Karpas-422 (cell line): ENCODE measurements around the gene OR5AC2. TPM values are rescaled to one million over a fixed set of nuclear protein-coding genes. Genes with fewer than 3 reads are reported as not detected.

Source experiments
- DNase-seq: peaks from one replicate; pipeline ENCODE4 v3.0.0-alpha.2; 2015
- H2AFZ ChIP-seq: fragments of 200-600 bp; sonication (generic); 2 replicates; pipeline ENCODE4 v1.6.1; 2014; ENCODE audit warnings: antibody characterized with exemption, low read length, mixed read lengths
- H3K27ac ChIP-seq: fragments of 200-600 bp; sonication (generic); 2 replicates; pipeline ENCODE4 v1.5.1; 2014; ENCODE audit warnings: mild to moderate bottlenecking, low read length, moderate library complexity
- H3K27me3 ChIP-seq: fragments of 200-600 bp; sonication (generic); 2 replicates; pipeline ENCODE4 v1.6.1; 2014; ENCODE audit warnings: low read length, mixed read lengths
- H3K36me3 ChIP-seq: fragments of 200-600 bp; sonication (generic); 2 replicates; pipeline ENCODE4 v1.6.1; 2014; ENCODE audit warnings: low read length, mixed read lengths; ENCODE audit not compliant: insufficient read depth
- H3K4me1 ChIP-seq: fragments of 200-600 bp; sonication (generic); 2 replicates; pipeline ENCODE4 v1.6.1; 2014; ENCODE audit warnings: mild to moderate bottlenecking, low read length, mixed read lengths
- H3K4me2 ChIP-seq: fragments of 200-600 bp; sonication (generic); 2 replicates; pipeline ENCODE4 v1.6.1; 2014; ENCODE audit warnings: low read length, low read depth, mild to moderate bottlenecking; ENCODE audit not compliant: poor library complexity, severe bottlenecking
- H3K4me3 ChIP-seq: fragments of 200-600 bp; sonication (generic); 2 replicates; pipeline ENCODE4 v1.5.1; 2014; ENCODE audit warnings: mild to moderate bottlenecking, antibody characterized with exemption, low read length, mixed read lengths
- H3K79me2 ChIP-seq: fragments of 200-600 bp; sonication (generic); 2 replicates; pipeline ENCODE4 v1.6.1; 2014; ENCODE audit warnings: mild to moderate bottlenecking, low read length, mixed read lengths
- H3K9ac ChIP-seq: fragments of 200-600 bp; sonication (generic); 2 replicates; pipeline ENCODE4 v1.6.0; 2014; ENCODE audit warnings: low read length
- H3K9me2 ChIP-seq: fragments of 200-600 bp; sonication (generic), shearing (Covaris generic); replicated peaks from 2 replicates; pipeline ENCODE4 v1.6.0; 2014; ENCODE audit warnings: mild to moderate bottlenecking, low read length, moderate library complexity; ENCODE audit not compliant: insufficient read depth
- H3K9me3 ChIP-seq: fragments of 300-700, 200-600 bp; sonication (generic); 2 replicates; pipeline ENCODE4 v1.6.1; 2014; ENCODE audit warnings: low read length, mixed read lengths
- H4K20me1 ChIP-seq: fragments of 200-600 bp; sonication (generic); 2 replicates; pipeline ENCODE4 v1.6.1; 2014; ENCODE audit warnings: mild to moderate bottlenecking, antibody characterized with exemption, low read length, low read depth; ENCODE audit not compliant: insufficient read depth
- total RNA-seq: library from RNA; depleted of rRNA; stranded (reverse); fragments of >200 nt; shearing (Covaris generic); gene quantifications from 2 replicates; pipeline ENCODE4 v1.2.3, GENCODE V29; 2014; ENCODE audit warnings: low replicate concordance; rRNA removed

OR5AC2 gene, protein sequence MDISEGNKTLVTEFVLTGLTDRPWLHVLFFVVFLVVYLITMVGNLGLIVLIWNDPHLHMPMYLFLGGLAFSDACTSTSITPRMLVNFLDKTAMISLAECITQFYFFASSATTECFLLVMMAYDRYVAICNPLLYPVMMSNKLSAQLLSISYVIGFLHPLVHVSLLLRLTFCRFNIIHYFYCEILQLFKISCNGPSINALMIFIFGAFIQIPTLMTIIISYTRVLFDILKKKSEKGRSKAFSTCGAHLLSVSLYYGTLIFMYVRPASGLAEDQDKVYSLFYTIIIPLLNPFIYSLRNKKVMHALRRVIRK
- total RNA-seq: not detected in 2 replicates

DNA sequence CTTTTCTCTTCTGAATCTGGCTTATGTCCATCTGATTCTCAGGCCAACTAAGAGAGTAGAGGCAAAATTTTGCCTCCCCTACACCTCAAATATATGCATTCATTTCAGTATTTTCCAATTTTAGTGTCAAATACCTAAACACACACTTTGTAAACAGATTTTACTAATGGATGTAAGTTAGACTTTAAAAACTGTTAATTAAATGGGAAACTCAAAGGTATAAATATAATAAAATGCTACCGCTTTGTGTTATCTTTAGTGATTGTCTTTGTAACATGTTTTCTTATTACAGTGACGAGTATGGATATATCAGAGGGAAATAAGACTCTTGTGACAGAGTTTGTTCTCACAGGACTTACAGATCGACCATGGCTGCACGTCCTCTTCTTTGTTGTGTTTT lies at the start of gene OR5AC2:
OR5AC2 (plus strand) TSS at position 301 of the 400 bp plus-strand sequence; CDS start at position 301, 0 bp downstream.
- Histone ChIP-seq H3K36me3 (no peaks in the 10 kb centered on the region), H3K27ac (no peak within 1 kb of the TSS), H3K4me1 (no peaks in the 10 kb centered on the region), H2AFZ (no peak within 1 kb of the TSS), H3K9ac (no peak within 1 kb of the TSS), H3K4me2 (no peak within 1 kb of the TSS), H3K4me3 (no peak within 1 kb of the TSS), H4K20me1 (no peaks in the 10 kb centered on the region), H3K9me2 (no peaks in the 10 kb centered on the region), H3K79me2 (no peaks in the 10 kb centered on the region), H3K9me3 (no peaks in the 10 kb centered on the region), H3K27me3 (no peaks in the 10 kb centered on the region)
- no peak for DNase-seq

GRCh38 chr3:98038286-98038685 lies 48.7 kb upstream of the OR5AC2 start:
- no peaks in the 10 kb centered on the region for H3K36me3 ChIP-seq
- no peak overlapping the region for H3K9ac ChIP-seq
- no peaks in the 10 kb centered on the region for H3K4me1 ChIP-seq

DNA sequence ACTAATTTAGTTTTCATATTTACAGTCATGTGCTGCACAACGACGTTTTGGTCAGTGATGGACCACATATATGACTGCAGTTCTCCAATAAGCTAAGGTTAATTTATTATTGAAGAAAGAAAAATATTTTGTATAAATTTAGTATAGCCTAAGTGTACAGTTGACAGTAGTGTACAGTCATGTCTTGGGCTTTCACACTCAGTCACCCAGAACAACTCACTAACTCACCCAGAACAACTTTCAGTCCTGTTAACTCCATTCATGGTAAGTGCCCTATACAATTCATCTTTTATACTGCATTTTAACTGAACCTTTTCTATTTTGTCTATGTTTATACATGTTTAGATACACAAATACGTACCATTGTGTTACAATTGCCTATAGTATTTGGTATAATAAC lies 48.1 kb upstream of the OR5AC2 start:
- Histone ChIP-seq H3K4me1 (no peaks in the 10 kb centered on the region), H3K9ac (no peak overlapping the region), H3K9me2 (no peaks in the 10 kb centered on the region), H3K36me3 (no peaks in the 10 kb centered on the region), H3K9me3 (peaks cover 4% of the 10 kb centered on the region; the same call in 1 of the 2 replicates), H2AFZ (peak overlapping the region; percentile 78), H3K27ac (no peak overlapping the region), H3K79me2 (no peaks in the 10 kb centered on the region), H4K20me1 (no peaks in the 10 kb centered on the region), H3K4me2 (peak overlapping the region; percentile 58), H3K27me3 (no peaks in the 10 kb centered on the region), H3K4me3 (peak overlapping the region; percentile 42; the same call in 1 of the 2 replicates)
- no peak for DNase-seq

More at GRCh38 chr3:98038286-98038685, 48.7 kb upstream of the OR5AC2 start:
- H2AFZ ChIP-seq: 0 out of 2 replicates have a peak overlapping the region, but pooled peaks have one; percentile 11
- no peaks in the 10 kb centered on the region for H4K20me1 ChIP-seq
- DNase-seq: no peak
- H3K4me2 ChIP-seq: no peak overlapping the region
- H3K27ac ChIP-seq: no peak overlapping the region
- no peaks in the 10 kb centered on the region for H3K27me3 ChIP-seq
- H3K4me3 ChIP-seq: no peak overlapping the region
- no peaks in the 10 kb centered on the region for H3K9me2 ChIP-seq
- H3K9me3 ChIP-seq: peaks cover 4% of the 10 kb centered on the region; the same call in 1 of the 2 replicates
- H3K79me2 ChIP-seq: no peaks in the 10 kb centered on the region

- Histone ChIP-seq H3K9me2 (no peaks in the 10 kb centered on the region), H2AFZ (peak overlapping the region; percentile 78), H3K4me2 (peak overlapping the region; percentile 58), H3K27ac (no peak overlapping the region), H3K27me3 (no peaks in the 10 kb centered on the region), H4K20me1 (no peaks in the 10 kb centered on the region), H3K4me3 (peak overlapping the region; percentile 42; the same call in 1 of the 2 replicates), H3K9me3 (peaks cover 4% of the 10 kb centered on the region; the same call in 1 of the 2 replicates), H3K4me1 (no peaks in the 10 kb centered on the region), H3K36me3 (no peaks in the 10 kb centered on the region), H3K79me2 (no peaks in the 10 kb centered on the region), H3K9ac (no peak overlapping the region)
- DNase-seq: peak; percentile 91
Measured at GRCh38 chr3:98039322-98040024, 47.5 kb upstream of the OR5AC2 start.

- no peaks in the 10 kb centered on the region for H3K4me1 ChIP-seq
- no peaks in the 10 kb centered on the region for H3K79me2 ChIP-seq
- no peaks in the 10 kb centered on the region for H3K36me3 ChIP-seq
- no peaks in the 10 kb centered on the region for H3K27me3 ChIP-seq
- no peak overlapping the region for H2AFZ ChIP-seq
- H3K27ac ChIP-seq: no peak overlapping the region
- H3K9me3 ChIP-seq: peaks cover 4% of the 10 kb centered on the region; the same call in 1 of the 2 replicates
- peak; percentile 48 for DNase-seq
- H3K4me2 ChIP-seq: no peak overlapping the region
- no peaks in the 10 kb centered on the region for H4K20me1 ChIP-seq
- H3K9me2 ChIP-seq: no peaks in the 10 kb centered on the region
- no peak overlapping the region for H3K4me3 ChIP-seq
- H3K9ac ChIP-seq: no peak overlapping the region
Measured at GRCh38 chr3:98041350-98041749, 45.6 kb upstream of the OR5AC2 start.

DNA sequence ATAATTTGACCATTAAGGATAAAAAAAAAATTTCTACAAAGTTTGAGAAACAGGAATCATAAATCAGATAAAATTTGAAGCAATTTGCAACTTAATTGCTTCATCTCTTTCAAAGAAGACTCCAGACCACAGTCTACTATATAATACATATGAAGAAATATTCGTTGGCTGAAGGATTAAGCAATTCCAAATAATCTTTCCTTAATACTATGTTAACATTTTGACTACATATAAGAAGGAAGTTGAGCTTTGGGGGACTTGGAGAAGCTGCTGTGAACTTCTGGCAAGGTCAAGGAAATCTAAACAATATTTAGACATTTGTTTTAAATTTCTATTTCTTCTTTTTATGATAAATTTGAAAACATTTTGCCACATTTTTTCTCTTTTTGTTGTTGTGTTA lies 38.4 kb upstream of the OR5AC2 start:
- Histone ChIP-seq H3K4me3 (no peak overlapping the region), H3K9ac (no peak overlapping the region), H2AFZ (no peak overlapping the region), H3K9me2 (no peaks in the 10 kb centered on the region), H3K27ac (no peak overlapping the region), H4K20me1 (no peaks in the 10 kb centered on the region), H3K36me3 (no peaks in the 10 kb centered on the region), H3K4me1 (no peaks in the 10 kb centered on the region), H3K79me2 (no peaks in the 10 kb centered on the region), H3K4me2 (no peak overlapping the region), H3K9me3 (no peaks in the 10 kb centered on the region), H3K27me3 (no peaks in the 10 kb centered on the region)
- no peak for DNase-seq

DNA sequence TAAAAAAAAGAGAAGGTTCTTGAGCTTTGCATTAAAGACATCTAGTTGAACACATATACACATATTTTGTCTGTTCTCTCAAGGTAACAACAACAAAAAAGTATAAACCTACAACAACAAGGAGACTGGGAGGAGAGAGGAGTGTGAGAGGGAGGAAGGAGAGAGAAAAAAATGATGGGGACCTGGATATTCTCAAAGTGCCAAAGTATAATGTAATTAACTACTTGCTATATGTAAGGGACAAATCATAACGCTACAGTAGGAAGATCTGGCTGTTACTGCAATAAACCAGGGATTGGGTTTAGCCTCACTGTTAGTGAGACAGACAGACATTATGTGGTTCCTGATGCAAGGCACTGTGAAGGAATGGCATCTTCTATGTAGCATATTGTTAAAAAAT lies 37.7 kb upstream of the OR5AC2 start:
- no peak overlapping the region for H3K9ac ChIP-seq
- no peaks in the 10 kb centered on the region for H3K79me2 ChIP-seq
- no peak overlapping the region for H3K27ac ChIP-seq
- H3K4me3 ChIP-seq: no peak overlapping the region
- H4K20me1 ChIP-seq: no peaks in the 10 kb centered on the region
- no peak for DNase-seq
- H2AFZ ChIP-seq: no peak overlapping the region
- no peaks in the 10 kb centered on the region for H3K9me3 ChIP-seq
- no peaks in the 10 kb centered on the region for H3K27me3 ChIP-seq
- no peaks in the 10 kb centered on the region for H3K36me3 ChIP-seq
- no peak overlapping the region for H3K4me2 ChIP-seq
- H3K4me1 ChIP-seq: no peaks in the 10 kb centered on the region
- H3K9me2 ChIP-seq: no peaks in the 10 kb centered on the region

- H3K4me2 ChIP-seq: no peak overlapping the region
- no peaks in the 10 kb centered on the region for H4K20me1 ChIP-seq
- no peaks in the 10 kb centered on the region for H3K79me2 ChIP-seq
- H3K4me3 ChIP-seq: no peak overlapping the region
- H3K36me3 ChIP-seq: no peaks in the 10 kb centered on the region
- no peak overlapping the region for H2AFZ ChIP-seq
- DNase-seq: no peak
- no peaks in the 10 kb centered on the region for H3K27me3 ChIP-seq
- no peaks in the 10 kb centered on the region for H3K9me2 ChIP-seq
- H3K27ac ChIP-seq: no peak overlapping the region
- no peak overlapping the region for H3K9ac ChIP-seq
- no peaks in the 10 kb centered on the region for H3K9me3 ChIP-seq
- no peaks in the 10 kb centered on the region for H3K4me1 ChIP-seq
Measured at GRCh38 chr3:98056035-98056434, 30.9 kb upstream of the OR5AC2 start.
